Measurements from ENCODE around the gene PRPF39. TPM values are rescaled to one million over a fixed set of nuclear protein-coding genes. Genes with fewer than 3 reads are reported as not detected.

Gene PRPF39
- 24.8 and 32.7 TPM in 2 replicates for total RNA-seq (ENCODE audit: low replicate concordance)

DNA sequence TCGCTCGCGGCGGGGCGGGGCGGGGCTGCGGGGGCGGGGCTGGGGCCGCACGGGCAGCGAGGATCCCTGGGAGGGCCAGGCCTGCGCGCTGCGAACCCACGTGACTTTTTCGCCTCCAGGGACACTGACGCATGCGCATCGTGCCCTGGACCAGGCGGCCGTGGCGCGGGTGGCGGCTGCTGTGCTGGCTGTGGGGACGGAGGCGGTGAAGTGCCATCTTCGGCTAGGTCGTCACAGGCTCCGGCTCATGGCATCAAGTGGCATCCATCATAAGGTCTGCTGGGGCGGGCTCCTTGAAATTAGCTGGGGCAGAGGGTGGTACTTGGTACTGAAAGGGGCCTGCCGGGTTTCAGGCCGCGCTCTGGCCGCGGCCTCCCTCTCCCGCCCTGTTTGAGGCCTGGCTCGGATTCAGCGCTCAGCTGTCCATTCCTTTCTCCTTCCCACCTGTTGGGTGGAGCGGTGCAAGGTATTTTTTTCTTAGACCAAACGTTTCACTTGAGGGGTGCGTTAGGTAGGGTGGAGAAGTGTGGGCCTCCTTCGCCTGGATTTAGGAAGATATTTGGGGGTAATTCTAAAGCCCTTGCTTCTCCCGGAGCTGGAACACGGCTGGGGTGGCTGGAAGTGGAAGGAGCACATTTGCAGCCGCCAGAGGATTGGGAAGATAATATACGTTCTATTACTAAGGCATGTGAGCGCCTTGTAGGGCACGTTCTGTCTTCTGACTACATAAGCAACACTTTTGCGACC, at the start of gene PRPF39:
TSS of gene PRPF39 (plus strand) at position 141 of the 747 bp plus-strand sequence. CDS start 11,124 bp downstream, outside the sequence.
- no peak for TF ChIP-seq CTCF (IDR thresholded peaks at IDR 0.05; ENCODE audit: insufficient read depth, low read length)
- peak within 1 kb of the TSS; percentile 84 for H3K4me3 ChIP-seq (ENCODE audit: low read depth, low read length)
- DNase-seq (ENCODE audit: low read depth): peak; percentile 87

GRCh38 chr14:45034730-45035129, 49.2 kb upstream of the PRPF39 start:
- H3K4me3 ChIP-seq (ENCODE audit: low read depth, low read length): no peak overlapping the region
- TF ChIP-seq CTCF (IDR thresholded peaks at IDR 0.05; ENCODE audit: insufficient read depth, low read length): no peak
- no peak for DNase-seq (ENCODE audit: low read depth)

DNA sequence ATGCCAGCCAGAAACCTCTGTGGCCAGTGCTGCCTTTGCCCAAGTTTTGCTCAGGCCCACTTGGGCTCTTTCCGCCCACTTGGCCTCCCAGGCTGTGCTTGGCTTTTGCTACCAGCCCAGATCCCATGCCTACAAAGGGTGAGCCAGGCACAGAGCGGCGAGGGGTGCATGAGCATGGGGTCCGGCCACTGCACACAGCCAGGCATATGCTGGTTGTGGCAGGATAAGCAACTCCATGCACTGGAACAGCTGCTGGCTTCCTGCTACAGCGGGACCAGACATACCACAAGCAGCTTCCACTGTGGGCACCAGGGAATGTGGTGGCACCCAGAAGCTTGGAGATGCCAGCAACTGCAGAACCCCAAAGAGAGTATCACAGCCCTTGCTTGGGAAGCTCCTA, 45.7 kb upstream of the PRPF39 start:
- no peak for DNase-seq (ENCODE audit: low read depth)
- no peak overlapping the region for H3K4me3 ChIP-seq (ENCODE audit: low read depth, low read length)
- no peak for TF ChIP-seq CTCF (IDR thresholded peaks at IDR 0.05; ENCODE audit: insufficient read depth, low read length)

DNA sequence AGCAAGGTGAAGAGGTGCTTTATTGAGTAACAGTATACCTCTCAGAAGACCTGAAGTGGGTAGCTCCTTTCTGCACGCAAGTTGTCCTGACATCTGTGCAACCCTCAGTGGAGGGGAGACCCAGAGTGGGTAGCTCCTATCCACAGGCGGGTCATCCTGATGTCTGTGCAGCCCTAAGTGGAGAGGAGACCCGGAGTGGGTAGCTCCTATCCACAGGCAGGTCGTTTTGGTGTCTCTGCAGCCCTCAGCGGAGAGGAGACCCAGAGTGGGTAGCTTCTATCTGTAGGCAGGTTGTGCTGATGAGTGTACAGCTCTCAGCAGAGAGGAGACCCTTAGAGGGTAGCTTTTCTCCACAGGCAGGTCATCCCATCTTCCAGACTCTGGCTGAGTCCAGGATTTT, 45.1 kb upstream of the PRPF39 start:
- H3K4me3 ChIP-seq (ENCODE audit: low read depth, low read length): no peak overlapping the region
- TF ChIP-seq CTCF (IDR thresholded peaks at IDR 0.05; ENCODE audit: insufficient read depth, low read length): no peak
- no peak for DNase-seq (ENCODE audit: low read depth)

DNA sequence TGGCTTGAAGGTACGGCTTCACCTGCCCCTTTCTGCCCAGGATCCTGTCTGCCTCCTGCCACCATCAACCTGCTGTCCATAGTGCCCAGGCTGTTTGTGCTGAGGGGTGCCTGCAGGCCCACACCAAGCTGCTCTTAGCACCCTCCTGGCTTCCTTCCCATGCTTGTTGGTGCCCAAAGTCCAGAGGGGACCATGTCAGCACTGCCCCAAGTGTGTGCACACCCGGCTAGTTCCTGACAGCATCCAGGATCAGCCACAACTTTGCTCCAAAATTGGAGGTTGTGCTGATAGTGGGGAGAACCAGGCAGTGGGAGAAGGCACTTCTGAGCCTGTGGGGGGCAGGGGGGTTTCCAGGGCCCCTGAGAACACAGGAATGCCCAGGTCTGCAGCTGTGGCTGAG, 44.5 kb upstream of the PRPF39 start:
- DNase-seq (ENCODE audit: low read depth): no peak
- H3K4me3 ChIP-seq (ENCODE audit: low read depth, low read length): no peak overlapping the region
- TF ChIP-seq CTCF (IDR thresholded peaks at IDR 0.05; ENCODE audit: insufficient read depth, low read length): no peak

DNA sequence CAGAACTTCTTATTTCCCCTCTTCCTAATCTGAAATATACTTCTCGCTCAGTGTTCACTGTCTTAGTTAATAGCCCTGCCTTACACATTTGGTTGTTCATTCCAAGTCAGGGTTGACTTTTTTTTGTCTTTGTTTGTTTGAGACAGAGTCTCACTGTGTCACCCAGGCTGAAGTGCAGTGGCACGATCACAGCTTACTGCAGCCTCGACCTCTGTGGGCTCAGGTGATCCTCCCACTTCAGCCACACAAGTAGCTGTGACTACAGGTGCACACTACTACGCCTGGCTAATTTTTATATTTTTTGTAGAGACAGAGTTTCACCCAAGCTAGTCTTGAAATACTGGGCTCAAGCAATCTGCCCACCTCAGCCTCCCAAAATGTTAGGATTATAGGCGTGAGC, 42.3 kb upstream of the PRPF39 start:
- DNase-seq (ENCODE audit: low read depth): no peak
- no peak overlapping the region for H3K4me3 ChIP-seq (ENCODE audit: low read depth, low read length)
- no peak for TF ChIP-seq CTCF (IDR thresholded peaks at IDR 0.05; ENCODE audit: insufficient read depth, low read length)

DNA sequence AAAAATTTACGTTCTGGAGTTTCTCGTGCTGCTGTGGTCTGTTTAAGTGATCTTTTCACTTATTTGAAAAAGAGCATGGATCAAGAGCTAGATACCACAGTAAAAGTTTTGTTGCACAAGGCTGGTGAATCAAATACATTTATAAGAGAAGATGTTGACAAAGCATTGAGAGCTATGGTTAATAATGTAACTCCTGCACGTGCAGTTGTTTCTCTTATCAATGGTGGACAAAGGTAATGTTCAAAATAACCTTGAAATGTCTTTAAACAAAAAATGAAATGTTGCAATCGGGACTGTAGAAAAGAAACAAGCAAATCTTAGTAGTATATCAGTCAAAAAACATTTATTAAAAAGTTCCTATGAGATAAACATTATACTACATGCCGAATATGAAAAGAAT, 39.3 kb upstream of the PRPF39 start:
- TF ChIP-seq CTCF (IDR thresholded peaks at IDR 0.05; ENCODE audit: insufficient read depth, low read length): no peak
- H3K4me3 ChIP-seq (ENCODE audit: low read depth, low read length): no peak overlapping the region
- no peak for DNase-seq (ENCODE audit: low read depth)
